GM21447 (cell line): Measurements from ENCODE around the gene CLNK.

ENCODE experiments used
- ATAC-seq: cut with Tn5 transposase; IDR thresholded peaks from one replicate; pipeline ENCODE4 v1.9.1; 2021; ENCODE audit not compliant: unreplicated experiment

The CLNK gene

DNA sequence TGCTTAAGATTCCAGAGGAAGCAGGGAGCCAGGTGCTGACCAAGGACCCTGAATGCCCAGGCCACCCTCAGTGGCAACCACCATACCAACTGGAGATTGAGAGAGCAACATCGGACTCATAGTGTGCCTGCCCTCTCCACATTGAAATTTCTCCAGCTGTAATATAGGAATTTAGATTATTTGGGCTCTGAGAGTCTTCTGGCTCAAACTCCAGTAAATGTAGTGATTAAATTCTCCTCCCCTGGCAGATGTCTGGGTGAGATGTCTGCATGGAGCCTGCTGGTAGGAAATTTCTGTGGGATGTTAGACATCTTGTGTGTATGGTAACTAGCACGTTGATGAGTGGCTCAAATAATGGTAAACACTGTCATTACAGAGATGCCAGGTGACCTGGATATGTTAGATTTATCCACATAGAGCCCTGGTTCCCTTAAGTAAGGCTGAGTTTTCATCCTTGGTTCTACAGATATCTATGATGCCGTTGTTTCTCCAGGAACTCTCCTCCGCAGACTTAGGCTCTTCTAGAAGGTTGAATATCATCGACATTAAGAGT, 70.6 kb downstream of the CLNK start:
- no peak for ATAC-seq

DNA sequence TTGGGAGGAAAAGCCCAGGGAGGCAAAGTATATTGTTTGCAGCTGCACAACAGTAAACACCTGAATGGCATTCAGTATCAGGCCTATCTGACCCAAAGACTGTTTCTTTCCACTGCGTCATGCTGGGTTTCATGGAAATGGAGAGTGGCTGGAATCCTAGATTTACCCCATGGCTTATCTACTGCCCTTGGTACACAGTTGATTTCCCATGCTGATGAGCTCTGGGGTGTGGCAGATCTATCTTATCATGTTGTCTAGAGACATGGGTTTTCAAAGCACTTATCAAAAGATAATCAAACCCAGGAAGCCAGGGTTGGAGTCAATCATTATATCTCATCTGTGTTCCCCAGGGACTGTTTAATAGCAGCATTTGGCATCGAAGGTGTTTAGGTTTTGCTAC, 72.1 kb downstream of the CLNK start:
- ATAC-seq = no peak

DNA sequence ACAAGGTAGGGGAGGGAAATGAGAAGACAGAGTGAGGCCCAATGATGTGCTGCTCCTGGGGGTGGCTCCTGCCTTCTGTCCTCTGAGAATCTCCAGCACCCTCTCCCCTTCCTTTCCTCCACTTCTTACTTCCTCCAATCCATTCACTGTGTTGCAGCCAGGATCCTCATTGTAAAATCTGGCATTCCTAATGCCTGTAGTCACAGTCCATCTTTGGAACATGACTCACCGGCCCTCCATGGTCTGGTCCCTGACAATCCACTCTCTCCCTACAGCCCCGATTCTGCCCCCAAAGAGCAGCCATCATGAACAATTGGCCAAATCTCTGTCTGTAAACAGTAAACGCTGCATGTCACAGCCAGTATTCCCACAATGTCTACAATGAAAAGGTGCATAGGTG, 72.9 kb downstream of the CLNK start:
- no peak for ATAC-seq

DNA sequence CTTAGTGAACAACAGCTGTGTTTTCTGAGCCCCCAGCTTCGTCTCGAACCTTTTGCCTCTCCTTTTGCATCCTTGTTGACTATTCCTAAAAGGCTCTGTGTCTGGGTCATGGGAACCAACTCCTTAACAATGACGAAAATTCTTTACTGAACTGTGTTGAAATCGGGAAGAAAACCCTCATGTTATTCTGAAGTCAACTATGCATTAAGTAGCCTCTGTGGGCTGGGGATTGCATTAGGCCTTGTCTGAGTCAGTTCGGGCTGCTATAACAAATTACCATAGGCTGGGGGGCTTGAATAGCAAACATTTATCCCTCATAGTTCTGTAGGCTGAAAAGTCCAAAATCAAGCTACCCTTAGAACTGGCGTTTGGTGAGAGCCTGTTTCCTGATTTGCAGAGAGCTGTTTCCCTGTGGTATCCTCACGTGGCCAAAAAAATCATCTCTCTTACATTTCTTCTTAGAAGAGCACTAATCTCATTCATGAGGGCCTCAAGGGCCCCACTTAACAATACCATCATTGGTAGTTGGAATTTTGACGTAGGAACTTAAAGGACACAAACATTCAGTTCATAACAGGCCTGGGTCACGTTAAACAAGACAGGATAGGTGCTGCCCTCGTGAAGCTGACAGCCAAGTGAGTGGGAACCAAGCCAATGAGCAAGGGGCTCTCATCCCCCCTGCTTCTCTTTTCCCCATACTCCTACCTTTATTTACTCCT, 75.9 kb downstream of the CLNK start:
- ATAC-seq = no peak

DNA sequence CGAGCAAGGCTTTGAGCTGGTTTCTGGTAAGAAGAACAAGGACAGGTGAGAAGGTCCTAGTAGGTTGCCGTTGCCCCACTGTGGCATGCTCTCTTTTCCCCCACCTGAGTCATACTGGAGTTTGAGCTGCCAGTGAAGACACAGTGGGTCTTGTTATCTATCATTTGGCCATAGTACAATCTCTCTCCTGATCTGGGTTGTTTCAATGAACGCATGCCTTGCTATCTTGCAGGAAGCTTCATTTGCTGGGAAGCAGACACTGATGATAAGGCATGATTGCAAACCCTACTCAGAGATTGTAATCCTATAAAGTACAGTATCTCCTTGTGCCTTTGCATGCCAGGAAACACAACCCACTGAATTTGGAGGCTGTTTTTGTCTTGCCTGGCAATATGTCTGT, 77.4 kb downstream of the CLNK start:
- no peak for ATAC-seq

DNA sequence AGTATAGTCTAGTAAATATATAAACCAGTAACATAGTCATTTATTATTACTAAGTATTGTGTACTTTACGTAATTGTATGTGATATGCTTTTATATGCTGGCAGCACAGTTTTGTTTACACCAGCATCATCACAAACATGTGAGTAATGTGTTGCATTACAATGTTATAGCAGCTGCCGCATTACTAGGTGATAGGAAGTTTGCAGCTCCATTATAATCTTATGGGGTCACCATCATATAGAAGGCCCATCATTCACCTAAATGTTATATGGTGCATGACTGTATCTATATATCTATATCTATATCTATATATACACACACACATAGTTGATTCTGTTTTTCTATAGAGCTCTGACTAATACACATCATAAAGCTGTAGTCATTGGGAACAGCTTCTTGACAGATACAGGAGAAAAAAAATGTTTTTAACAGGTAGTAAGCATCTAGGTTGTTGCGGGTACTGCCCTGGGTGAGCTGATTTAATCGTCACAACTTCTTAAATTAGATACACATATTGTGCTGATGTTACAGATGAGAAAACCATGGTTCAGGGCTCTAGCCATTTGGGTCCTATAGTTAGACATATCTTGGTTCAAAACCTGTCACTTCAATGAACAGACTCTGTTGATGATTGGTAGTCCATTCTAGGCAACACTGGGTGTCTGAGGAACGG, 77.9 kb downstream of the CLNK start:
- ATAC-seq = no peak

DNA sequence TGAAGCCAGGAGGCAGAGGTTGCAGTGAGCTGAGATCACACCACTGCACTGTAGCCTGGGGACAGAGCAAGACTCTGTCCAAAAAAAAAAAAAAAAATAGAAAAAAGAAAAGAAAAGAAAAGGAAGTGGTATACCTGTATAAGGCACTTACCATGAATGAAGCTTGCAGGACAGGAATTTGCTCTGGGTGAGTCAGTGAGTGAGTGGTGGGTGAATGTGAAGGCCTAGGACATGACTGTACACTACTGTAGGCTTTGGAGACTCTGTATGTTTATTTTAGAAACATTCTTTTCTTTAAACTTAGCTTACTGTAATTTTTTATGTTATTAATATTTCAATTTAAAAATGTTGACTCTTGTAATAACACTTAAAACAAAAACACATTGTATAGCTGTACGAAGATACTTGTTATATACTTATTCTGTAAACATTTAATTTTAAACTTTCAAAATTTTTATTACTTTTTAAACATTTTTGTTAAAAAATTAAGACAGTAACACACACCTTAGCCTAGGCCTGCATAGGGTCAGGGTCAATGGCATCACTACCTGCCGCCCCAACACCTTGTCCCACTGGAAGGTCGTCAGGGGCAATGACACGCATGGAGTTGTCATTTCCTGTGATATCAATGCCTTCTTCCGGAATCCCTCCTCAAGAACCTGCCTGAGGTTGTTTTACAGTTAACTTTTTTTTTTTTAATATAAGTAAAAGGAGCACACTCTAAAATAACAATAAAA, 78.7 kb downstream of the CLNK start:
- ATAC-seq = no peak

DNA sequence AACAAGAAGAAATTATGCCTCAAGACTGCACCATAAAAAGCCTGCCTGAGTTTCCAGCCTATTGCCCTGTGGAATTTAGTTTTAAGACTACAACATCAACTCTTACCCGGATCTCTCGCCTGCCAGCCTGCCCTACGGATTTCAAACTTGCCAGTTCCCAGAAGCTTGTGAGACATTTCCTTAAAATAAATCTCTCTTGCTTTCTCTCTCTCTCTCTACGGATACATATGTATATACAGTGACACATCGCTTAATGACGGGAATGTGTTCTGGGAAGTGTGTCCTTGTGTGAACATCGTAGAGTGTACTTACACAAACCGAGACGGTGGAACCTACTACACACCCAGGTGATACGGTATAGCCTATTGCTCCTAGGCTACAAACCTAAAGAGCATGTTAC, 79.5 kb downstream of the CLNK start:
- ATAC-seq = no peak

DNA sequence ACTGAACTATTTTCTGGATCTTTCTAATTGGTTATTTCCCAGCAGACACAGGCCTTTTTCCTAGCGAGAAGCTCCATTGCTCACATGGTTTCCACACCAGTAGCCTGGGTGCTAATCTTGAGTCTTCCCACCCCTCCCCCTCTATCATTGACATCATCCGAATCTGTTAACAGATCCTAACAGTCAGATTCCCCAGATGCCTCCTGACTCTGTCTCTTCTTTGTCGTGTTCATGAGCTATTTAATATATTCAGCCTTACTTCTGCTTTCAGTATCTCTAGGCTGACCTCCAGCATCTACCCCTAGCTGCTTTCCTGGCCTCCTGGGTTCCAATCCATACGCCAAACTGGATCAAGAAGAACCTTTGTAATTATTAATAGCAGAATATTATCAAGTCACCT, 85.0 kb downstream of the CLNK start:
- peak; percentile 68 for ATAC-seq

DNA sequence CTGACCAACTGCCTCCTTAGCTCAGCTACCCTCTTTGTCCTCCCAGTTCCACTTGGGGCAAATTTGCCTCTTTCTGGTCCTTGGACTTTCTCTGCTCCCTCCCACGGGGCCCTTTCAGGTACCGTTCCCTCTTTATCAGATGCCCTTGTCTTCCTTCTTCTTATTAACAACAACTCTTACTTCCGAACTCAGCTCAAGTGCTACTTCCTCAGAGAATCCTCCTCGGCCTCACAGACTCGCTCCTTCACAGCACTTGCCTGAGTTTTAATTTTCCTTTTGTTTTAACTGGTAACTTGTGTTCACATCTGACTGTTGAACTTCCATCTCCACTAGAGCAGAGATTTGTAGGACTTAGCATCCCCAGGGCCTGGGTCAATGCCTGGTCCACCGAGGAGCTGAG, 85.7 kb downstream of the CLNK start:
- no peak for ATAC-seq

DNA sequence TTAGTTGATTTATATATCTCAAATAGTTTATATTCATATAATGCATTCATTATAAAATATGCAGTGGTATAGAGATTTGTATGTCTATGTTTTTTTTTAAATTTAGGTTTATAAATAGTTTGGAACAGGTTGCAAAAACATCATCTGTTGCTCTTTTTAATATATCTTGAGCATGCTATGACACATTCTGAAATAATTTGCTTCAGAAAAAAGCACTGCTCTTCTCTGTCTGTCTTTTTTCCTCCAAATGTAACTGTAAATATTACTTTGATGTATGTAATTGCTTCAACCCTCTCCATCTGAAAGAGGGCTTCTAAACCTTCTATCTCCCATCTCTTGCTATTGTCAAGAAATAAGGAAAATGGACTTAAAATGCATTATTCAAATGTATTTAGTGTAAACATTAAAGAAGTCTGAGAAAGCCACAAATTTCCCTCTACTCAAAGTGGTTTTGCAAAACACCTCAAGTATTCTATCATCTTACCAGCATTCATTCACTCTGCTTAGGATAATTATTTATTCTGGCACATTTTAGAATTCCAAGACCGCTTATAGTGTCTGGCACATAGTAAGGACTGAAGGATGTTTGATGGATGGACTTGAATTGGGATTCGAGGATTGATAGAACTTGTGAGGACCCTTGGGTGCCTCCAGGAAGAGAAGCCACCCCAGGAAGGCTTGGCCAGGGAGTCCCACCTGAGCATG, 87.8 kb downstream of the CLNK start:
- no peak for ATAC-seq

DNA sequence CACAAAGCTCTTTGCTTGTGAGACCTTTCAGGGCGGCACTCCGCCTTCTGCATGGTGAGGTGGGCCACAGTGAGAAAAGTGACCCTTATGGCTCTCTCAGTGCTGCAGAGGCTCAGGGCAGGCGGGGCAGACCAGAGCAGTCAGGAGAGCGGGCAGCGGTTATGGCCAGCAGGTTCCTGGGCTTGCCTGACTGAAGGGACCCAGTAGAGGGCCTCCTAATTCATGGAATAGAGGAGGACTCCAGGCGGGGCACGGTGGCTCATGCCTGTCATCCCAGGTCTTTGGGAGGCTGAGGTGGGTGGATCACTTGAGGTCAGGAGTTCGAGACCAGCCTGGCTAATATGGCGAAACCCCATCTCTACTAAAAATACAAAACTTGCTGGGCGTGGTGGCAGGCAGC, 91.4 kb downstream of the CLNK start:
- ATAC-seq = no peak

DNA sequence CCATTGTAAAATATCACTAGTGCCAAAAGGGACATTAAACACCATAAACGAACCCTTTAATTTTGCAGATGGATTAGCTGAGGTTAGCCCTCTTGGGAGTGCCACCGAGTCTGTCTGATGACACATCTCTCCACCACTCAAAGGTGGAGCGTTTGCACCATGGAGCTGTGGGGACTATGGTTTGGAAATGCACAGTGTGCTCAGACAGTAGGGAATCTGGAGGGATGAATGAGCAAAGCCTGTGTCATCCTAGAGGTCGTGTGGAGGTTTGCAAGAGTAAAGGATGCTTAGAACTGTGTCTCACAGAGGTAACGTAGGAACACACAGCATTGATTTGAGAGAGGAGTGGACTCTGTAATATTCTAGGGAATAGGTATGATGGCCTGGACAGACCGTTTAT, 93.7 kb downstream of the CLNK start:
- ATAC-seq = no peak

DNA sequence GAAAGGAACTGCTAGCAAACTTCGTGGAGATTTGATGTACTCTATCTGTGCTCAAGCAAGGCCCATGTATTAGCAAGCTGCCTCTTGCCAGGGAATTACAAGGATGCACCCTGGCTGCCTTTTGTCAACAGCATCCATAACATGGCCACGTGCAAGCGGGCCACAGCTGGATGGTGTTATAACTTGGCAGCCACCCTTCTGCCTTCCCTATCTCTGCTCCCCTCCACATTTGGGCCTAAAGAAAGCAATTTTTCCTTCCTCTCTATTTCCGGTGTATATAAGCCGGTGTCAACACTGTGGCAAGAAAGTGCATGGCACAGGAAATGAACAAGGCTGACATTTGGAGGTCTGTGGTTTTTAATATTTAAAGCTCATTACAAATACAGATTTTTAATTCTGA, 94.8 kb downstream of the CLNK start:
- no peak for ATAC-seq

DNA sequence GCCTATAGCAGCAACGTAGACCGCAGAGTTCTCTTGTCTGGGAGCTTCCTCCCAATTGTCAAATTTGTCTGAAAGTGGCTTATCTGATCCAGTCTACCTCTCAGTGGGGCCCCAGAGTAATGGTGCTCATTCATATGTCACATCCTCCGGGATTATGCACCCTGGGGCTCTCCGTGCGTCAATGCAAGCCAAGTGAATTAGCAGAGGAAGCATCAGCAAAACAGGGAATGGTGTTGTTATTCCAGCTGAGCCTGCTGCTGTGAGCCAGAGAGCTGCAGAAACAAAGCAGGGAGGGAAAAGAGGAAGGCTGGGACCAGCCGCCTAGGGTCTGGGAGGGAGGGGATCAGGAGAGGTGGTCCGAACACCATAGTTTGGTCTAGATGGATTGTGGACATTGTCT, 95.2 kb downstream of the CLNK start:
- no peak for ATAC-seq

DNA sequence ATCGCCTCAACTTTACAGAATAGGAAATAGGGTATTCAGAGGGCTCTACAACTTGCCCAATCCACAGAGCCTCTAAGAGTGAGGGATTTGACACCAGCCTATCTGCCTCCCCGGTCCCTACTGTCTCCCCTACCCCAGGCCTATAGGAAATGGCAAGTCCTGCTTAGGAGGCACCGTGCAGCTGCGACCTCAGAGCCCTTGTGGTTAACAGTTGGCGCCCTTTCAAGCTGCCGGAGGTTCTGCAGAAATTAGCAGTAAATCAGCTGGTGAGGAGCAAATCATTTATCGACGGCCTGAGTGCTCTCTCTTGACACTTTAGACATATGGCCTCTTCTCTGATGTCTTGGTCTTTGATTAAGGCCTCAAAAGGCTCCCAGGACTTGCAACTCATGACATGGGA, 96.9 kb downstream of the CLNK start:
- no peak for ATAC-seq

DNA sequence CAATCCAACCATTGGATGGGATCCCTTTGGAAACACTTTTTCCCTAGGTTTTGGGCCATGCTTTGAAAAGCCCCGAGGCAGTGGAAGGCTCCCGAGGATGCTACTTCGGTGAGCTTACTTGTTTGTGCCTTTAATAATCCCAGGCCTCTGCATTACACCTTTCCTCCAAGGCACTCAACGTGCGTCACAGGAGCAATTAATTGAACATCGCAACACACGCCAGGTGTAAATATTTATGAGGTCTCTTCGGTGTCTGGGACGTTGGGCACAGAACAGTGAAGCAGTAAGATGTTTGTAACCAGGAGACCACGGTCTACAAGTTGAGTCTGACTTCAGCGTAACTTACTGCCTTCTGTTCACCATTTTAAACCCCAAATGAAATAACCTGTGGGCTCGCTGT, 97.3 kb downstream of the CLNK start:
- ATAC-seq = no peak

DNA sequence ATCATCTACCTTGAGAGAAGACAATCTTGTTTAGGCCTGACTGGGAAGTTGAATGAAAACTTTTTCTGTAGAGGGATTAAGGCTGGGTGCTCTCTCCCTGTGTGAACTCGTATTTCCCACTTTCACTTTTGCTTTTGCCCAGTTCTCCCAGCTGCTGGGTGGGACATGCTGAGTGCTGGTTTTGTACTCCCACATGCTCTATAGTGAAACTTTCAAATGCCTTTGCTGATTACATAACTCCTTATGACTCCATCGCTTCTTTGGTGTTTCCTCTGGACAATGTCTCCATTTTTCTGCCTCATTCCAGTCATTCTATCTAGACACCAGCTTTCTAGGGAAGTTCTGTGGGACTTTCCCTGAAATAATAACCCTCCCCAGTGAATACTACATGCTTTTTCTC, 100.5 kb downstream of the CLNK start:
- peak; percentile 67 for ATAC-seq

DNA sequence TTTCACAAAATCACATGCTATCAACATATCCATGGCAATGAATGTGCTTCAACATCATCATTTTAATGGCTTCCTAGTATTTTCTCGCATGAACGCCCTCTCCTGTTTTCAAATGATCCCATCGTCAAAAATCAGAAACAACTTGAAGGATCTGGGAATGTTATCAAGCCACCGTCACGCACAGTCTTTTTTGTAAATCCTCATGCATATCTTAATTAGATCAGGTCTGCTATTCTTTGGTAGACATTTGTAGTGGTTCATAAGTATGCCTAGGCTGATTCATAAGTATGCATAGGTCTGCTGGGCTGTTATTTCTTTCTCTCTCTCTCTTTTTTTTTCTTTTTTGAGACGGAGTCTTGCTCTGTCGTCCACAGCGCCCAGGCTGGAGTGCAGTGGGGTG, 101.6 kb downstream of the CLNK start:
- ATAC-seq = no peak

DNA sequence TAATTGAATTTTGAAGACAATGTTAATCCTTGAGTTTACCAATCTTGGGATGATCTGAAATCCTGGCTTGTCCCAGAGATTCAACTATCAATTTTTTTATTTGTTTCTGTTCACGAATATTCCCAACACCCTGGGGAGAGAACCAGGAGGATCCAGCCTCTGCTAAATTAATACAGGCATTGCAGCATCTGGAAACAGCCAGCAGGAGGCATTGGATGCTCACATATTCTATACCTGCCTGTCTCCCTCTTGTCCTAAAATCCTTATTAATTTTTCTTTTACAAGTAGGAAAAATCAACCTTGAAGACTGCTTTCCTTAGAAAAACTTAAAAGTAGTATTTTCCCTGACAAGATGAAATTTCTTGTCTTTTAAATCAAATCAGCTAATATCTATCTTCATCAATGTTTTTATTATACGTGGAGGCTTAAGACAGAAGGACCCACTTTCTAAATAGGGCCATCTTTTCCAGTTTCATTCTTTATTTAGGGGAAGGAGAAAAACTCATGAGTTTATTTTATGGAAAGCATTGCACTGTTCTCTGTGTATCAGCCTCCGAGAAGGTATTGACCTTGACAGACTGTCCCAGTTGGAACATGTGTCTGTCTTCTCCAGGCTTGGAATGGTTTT, 102.4 kb downstream of the CLNK start:
- no peak for ATAC-seq

DNA sequence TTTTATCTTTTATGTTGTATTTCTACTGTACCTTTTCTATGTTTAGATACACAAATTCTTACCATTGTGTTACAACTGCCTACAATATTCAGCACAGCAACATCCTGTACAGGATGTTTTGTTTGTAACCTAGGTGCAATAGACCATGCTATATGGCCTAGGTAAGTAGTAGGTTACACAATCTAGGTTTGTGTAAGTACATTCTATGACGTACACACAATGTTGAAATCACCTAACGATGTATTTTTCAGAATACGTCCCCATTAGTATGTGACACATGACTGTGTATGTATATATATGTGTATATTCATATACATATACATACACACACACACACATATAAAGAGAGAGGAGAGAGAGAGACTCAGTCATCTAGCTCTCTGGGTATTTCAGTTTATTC, 103.5 kb downstream of the CLNK start:
- no peak for ATAC-seq
